GM23338 (cell line): Measurements from ENCODE around the gene ZNF516. TPM values are rescaled to one million over a fixed set of nuclear protein-coding genes. Genes with fewer than 3 reads are reported as not detected.

Source experiments
- ATAC-seq: fragments of 200-7000 bp; cut with Tn5 transposase; 3 replicates; pipeline ENCODE4 v1.9.1; 2020
- DNase-seq: peaks from one replicate; pipeline ENCODE4 v3.0.0-alpha.2; 2015; ENCODE audit warnings: low spot score
- H2AFZ ChIP-seq: fragments of 200-600 bp; sonication (generic); 2 replicates; pipeline ENCODE4 v1.8.0; 2016; ENCODE audit warnings: antibody characterized with exemption, mild to moderate bottlenecking, moderate library complexity
- H3F3A ChIP-seq: fragments of 200-600 bp; sonication (generic); replicated peaks from 2 replicates; pipeline ENCODE4 v1.8.0; 2017; ENCODE audit warnings: antibody characterized with exemption, mixed run types, low read depth
- H3K27ac ChIP-seq: fragments of 200-600 bp; sonication (generic); 2 replicates; pipeline ENCODE4 v1.6.1; 2016; ENCODE audit warnings: low read depth
- H3K27me3 ChIP-seq: fragments of 200-600 bp; sonication (generic); 2 replicates; pipeline ENCODE4 v1.8.0; 2016; ENCODE audit warnings: mild to moderate bottlenecking, mixed run types, moderate library complexity; ENCODE audit not compliant: insufficient read depth
- H3K36me3 ChIP-seq: fragments of 200-600 bp; sonication (generic); 2 replicates; pipeline ENCODE4 v1.8.0; 2016; ENCODE audit warnings: mild to moderate bottlenecking; ENCODE audit not compliant: insufficient read depth
- H3K4me1 ChIP-seq: fragments of 200-600 bp; sonication (generic); 2 replicates; pipeline ENCODE4 v1.8.0; 2016; ENCODE audit warnings: mild to moderate bottlenecking, moderate library complexity; ENCODE audit not compliant: insufficient read depth
- H3K4me2 ChIP-seq: fragments of 200-600 bp; sonication (generic); 2 replicates; pipeline ENCODE4 v1.7.1; 2017; ENCODE audit warnings: mixed run types
- H3K4me3 ChIP-seq: fragments of 200-600 bp; sonication (generic); 2 replicates; pipeline ENCODE4 v1.6.1; 2016; ENCODE audit warnings: mixed run types
- H3K79me2 ChIP-seq: fragments of 200-600 bp; sonication (generic); replicated peaks from 2 replicates; pipeline ENCODE4 v1.8.0; 2017; ENCODE audit warnings: mild to moderate bottlenecking; ENCODE audit not compliant: insufficient read depth
- H3K9me2 ChIP-seq: fragments of 200-600 bp; sonication (generic); 2 replicates; pipeline ENCODE4 v1.8.0; 2017; ENCODE audit not compliant: insufficient read depth
- H4K20me1 ChIP-seq: fragments of 200-600 bp; sonication (generic); replicated peaks from 2 replicates; pipeline ENCODE4 v1.8.0; 2017; ENCODE audit warnings: mild to moderate bottlenecking; ENCODE audit not compliant: insufficient read depth
- H3K27ac Mint-ChIP-seq: 2 replicates; pipeline ENCODE4 v1.8.0; 2020; ENCODE audit warnings: inconsistent platforms, mild to moderate bottlenecking, moderate library complexity, mixed read lengths
- H3K27me3 Mint-ChIP-seq: 3 replicates; pipeline ENCODE4 v1.8.0; 2022; ENCODE audit warnings: low read depth, mild to moderate bottlenecking, moderate library complexity, mixed read lengths, inconsistent platforms; ENCODE audit not compliant: insufficient read depth, poor library complexity
- H3K36me3 Mint-ChIP-seq: 3 replicates; pipeline ENCODE4 v1.8.0; 2021; ENCODE audit warnings: low read depth, mild to moderate bottlenecking, inconsistent platforms, moderate library complexity, mixed read lengths
- H3K4me1 Mint-ChIP-seq: 3 replicates; pipeline ENCODE4 v1.8.0; 2020; ENCODE audit warnings: mild to moderate bottlenecking, inconsistent platforms, mixed read lengths
- H3K4me3 Mint-ChIP-seq: 3 replicates; pipeline ENCODE4 v1.8.0; 2021; ENCODE audit warnings: moderate library complexity, mild to moderate bottlenecking, inconsistent platforms, mixed read lengths
- H3K9me3 Mint-ChIP-seq: 3 replicates; pipeline ENCODE4 v1.8.0; 2020; ENCODE audit warnings: moderate library complexity, mild to moderate bottlenecking, inconsistent platforms, mixed read lengths
- EZH2 ChIP-seq: fragments of 200-600 bp; sonication (generic); IDR thresholded peaks from one replicate; pipeline ENCODE4 v1.8.0; 2017; ENCODE audit warnings: antibody characterized with exemption, mild to moderate bottlenecking, low read depth; ENCODE audit not compliant: unreplicated experiment
- EZH2phosphoT487 ChIP-seq: fragments of 200-600 bp; sonication (generic); IDR thresholded peaks from one replicate; pipeline ENCODE4 v1.8.1; 2018; ENCODE audit warnings: antibody characterized with exemption; ENCODE audit not compliant: unreplicated experiment
- JUNB ChIP-seq: IDR thresholded peaks from one replicate; pipeline ENCODE4 v1.6.1; 2016; ENCODE audit warnings: antibody characterized with exemption; ENCODE audit not compliant: unreplicated experiment
- POLR2AphosphoS5 ChIP-seq: IDR thresholded peaks from 2 replicates; pipeline ENCODE4 v1.6.1; 2016; ENCODE audit warnings: antibody characterized with exemption, low read depth
- STAT1 ChIP-seq: IDR thresholded peaks from one replicate; pipeline ENCODE4 v1.6.1; 2016; ENCODE audit warnings: antibody characterized with exemption; ENCODE audit not compliant: unreplicated experiment
- ZNF114 ChIP-seq: fragments of 250-450 bp; sonication (Bioruptor Pico); IDR thresholded peaks from 2 replicates; pipeline ENCODE4 v1.5.0; 2020; ENCODE audit warnings: mild to moderate bottlenecking, moderate library complexity
- ZNF331 ChIP-seq: fragments of 250-450 bp; sonication (Bioruptor Pico); IDR thresholded peaks from 2 replicates; pipeline ENCODE4 v1.5.0; 2020; ENCODE audit warnings: low read depth, mild to moderate bottlenecking, moderate library complexity
- polyA plus RNA-seq: library from polyadenylated mRNA; unstranded; fragments of >200 nt; fragmentation: Nextera tagmentation; extraction: Ambion mirVana; gene quantifications from 2 replicates; pipeline ENCODE4 v1.2.1, GENCODE V29; 2016
- total RNA-seq: library from RNA; depleted of rRNA; stranded (reverse); fragments of >200 nt; shearing (Covaris generic); gene quantifications from 2 replicates; pipeline ENCODE4 v1.2.3, GENCODE V29; 2014
- TF ChIP-seq, protein P1 (sequence below): IDR thresholded peaks from one replicate; pipeline ENCODE4 v1.6.1; 2018; ENCODE audit warnings: antibody characterized with exemption; ENCODE audit not compliant: unreplicated experiment

Gene ZNF516
- total and polyA plus RNA-seq, 2 experiments from 2014 or later, result 11.9 to 24.2 TPM

DNA sequence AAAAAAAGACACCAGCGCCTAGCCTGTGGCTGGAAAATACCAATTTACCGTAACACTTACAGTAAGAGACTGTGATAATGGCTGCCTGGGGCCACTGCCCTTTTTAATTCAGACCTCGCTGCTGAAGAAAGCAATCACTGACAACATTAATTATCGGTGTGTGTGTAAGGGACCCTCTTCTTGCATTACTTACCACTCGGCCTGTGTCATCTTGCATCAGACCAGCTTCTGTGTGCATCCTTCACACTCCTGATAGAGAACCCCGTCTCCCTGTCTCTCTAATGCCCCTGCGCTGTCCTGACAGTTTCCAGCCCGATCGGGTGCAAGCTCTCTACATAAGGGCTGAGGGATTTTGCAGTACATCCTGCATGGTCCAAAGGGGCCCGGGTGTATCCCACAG lies 124.4 kb downstream of the ZNF516 start:
- Histone ChIP-seq H3K79me2 (no peaks in the 10 kb centered on the region; the same call in 1 of the 2 replicates), H3K4me1 (peaks cover 19% of the 10 kb centered on the region), H3F3A (no peaks in the 10 kb centered on the region), H4K20me1 (no peaks in the 10 kb centered on the region), H3K27me3 (no peaks in the 10 kb centered on the region), H3K4me3 (no peak overlapping the region), H3K27ac (no peak overlapping the region), H3K4me2 (no peak overlapping the region), H3K9me2 (no peaks in the 10 kb centered on the region), H2AFZ (no peak overlapping the region), H3K36me3 (no peaks in the 10 kb centered on the region)
- H3K4me3 Mint-ChIP-seq, result no peak overlapping the region
- H3K27ac Mint-ChIP-seq, result no peak overlapping the region
- TF ChIP-seq ZNF331 (CRISPR knock-in tag) (no peak), STAT1 (no peak), EZH2 (no peak), EZH2phosphoT487 (no peak), JUNB (no peak), ZNF114 (CRISPR knock-in tag) (no peak)
- ATAC-seq (no peak), DNase-seq (no peak)
- peaks cover 12% of the 10 kb centered on the region; the same call in 1 of the 3 replicates for H3K36me3 Mint-ChIP-seq
- peaks cover 38% of the 10 kb centered on the region for H3K4me1 Mint-ChIP-seq
- peaks cover 3% of the 10 kb centered on the region for H3K27me3 Mint-ChIP-seq
- no peaks in the 10 kb centered on the region for H3K9me3 Mint-ChIP-seq

DNA sequence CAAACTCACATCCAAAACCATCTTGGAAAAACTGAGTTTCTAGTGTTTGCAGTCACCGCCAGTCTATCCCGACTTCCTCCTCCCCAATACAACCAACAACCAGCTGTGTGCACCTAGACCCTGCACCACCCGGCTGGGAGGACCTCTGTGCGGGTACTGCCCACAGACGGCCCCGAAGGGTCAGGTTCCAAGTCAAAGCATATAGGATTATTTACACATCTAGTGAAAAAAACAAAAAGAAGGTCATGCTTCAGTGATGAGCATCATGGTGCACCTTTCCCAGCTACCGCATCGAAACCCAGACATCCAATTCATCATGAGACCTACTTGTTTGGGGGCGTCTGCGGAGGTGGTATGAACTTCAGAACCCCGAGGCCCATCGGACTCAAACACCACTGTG lies 124.8 kb downstream of the ZNF516 start:
- Histone ChIP-seq H3K4me2 (no peak overlapping the region), H3K27ac (no peak overlapping the region), H3K4me3 (no peak overlapping the region), H3K4me1 (peaks cover 19% of the 10 kb centered on the region), H2AFZ (no peak overlapping the region), H3K79me2 (no peaks in the 10 kb centered on the region; the same call in 1 of the 2 replicates), H3K36me3 (no peaks in the 10 kb centered on the region), H4K20me1 (no peaks in the 10 kb centered on the region), H3F3A (no peaks in the 10 kb centered on the region), H3K27me3 (no peaks in the 10 kb centered on the region), H3K9me2 (no peaks in the 10 kb centered on the region)
- peaks cover 5% of the 10 kb centered on the region for H3K27me3 Mint-ChIP-seq
- H3K4me3 Mint-ChIP-seq, result no peak overlapping the region
- H3K36me3 Mint-ChIP-seq, result peaks cover 12% of the 10 kb centered on the region; the same call in 1 of the 3 replicates
- no peak overlapping the region for H3K27ac Mint-ChIP-seq
- no peaks in the 10 kb centered on the region for H3K9me3 Mint-ChIP-seq
- TF ChIP-seq ZNF331 (CRISPR knock-in tag) (no peak), STAT1 (no peak), JUNB (no peak)
- H3K4me1 Mint-ChIP-seq, result peaks cover 42% of the 10 kb centered on the region
- ATAC-seq, result no peak
- DNase-seq, result no peak

DNA sequence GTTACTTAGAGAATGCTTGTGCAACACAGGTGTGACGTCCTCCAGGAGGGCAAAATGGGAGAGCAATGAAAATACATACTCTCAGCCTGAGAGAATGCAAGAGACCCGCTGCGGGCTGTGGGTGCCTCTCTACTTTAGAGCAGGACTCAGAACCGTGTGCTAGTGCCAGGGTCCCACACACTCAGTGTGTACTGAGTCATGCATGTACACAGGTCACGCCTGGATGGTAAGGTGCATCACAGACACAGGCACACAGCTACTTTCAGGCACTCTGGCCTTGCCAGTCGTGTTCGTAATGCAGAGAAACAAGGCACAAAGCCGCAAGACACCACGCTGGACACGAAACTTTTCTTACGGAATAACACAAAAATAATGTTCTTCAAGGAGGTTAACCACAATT lies 125.3 kb downstream of the ZNF516 start:
- peak overlapping the region; percentile 90 for H3K27ac Mint-ChIP-seq
- TF ChIP-seq STAT1, result no peak
- TF ChIP-seq POLR2AphosphoS5, result no peak
- TF ChIP-seq, protein P1, sequence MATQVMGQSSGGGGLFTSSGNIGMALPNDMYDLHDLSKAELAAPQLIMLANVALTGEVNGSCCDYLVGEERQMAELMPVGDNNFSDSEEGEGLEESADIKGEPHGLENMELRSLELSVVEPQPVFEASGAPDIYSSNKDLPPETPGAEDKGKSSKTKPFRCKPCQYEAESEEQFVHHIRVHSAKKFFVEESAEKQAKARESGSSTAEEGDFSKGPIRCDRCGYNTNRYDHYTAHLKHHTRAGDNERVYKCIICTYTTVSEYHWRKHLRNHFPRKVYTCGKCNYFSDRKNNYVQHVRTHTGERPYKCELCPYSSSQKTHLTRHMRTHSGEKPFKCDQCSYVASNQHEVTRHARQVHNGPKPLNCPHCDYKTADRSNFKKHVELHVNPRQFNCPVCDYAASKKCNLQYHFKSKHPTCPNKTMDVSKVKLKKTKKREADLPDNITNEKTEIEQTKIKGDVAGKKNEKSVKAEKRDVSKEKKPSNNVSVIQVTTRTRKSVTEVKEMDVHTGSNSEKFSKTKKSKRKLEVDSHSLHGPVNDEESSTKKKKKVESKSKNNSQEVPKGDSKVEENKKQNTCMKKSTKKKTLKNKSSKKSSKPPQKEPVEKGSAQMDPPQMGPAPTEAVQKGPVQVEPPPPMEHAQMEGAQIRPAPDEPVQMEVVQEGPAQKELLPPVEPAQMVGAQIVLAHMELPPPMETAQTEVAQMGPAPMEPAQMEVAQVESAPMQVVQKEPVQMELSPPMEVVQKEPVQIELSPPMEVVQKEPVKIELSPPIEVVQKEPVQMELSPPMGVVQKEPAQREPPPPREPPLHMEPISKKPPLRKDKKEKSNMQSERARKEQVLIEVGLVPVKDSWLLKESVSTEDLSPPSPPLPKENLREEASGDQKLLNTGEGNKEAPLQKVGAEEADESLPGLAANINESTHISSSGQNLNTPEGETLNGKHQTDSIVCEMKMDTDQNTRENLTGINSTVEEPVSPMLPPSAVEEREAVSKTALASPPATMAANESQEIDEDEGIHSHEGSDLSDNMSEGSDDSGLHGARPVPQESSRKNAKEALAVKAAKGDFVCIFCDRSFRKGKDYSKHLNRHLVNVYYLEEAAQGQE, result no peak
- TF ChIP-seq JUNB, result no peak
- TF ChIP-seq EZH2phosphoT487, result no peak
- TF ChIP-seq ZNF114 (CRISPR knock-in tag), result no peak

More for the DNA sequence above, 125.3 kb downstream of the ZNF516 start:
- ATAC-seq (no peak), DNase-seq (no peak)
- Histone ChIP-seq H2AFZ (no peak overlapping the region), H3K4me3 (no peak overlapping the region), H3K4me2 (no peak overlapping the region), H3K36me3 (no peaks in the 10 kb centered on the region), H3K4me1 (peaks cover 19% of the 10 kb centered on the region), H3F3A (no peaks in the 10 kb centered on the region), H3K27ac (no peak overlapping the region), H3K27me3 (no peaks in the 10 kb centered on the region), H4K20me1 (no peaks in the 10 kb centered on the region), H3K9me2 (no peaks in the 10 kb centered on the region), H3K79me2 (no peaks in the 10 kb centered on the region; the same call in 1 of the 2 replicates)
- Mint-ChIP-seq H3K9me3 (no peaks in the 10 kb centered on the region), H3K36me3 (peaks cover 12% of the 10 kb centered on the region; the same call in 1 of the 3 replicates), H3K4me3 (no peak overlapping the region), H3K4me1 (peaks cover 42% of the 10 kb centered on the region), H3K27me3 (peaks cover 5% of the 10 kb centered on the region)
